Measurements from ENCODE around the gene ZBTB8B.
A peak's percentile ranks its signal among the peaks of the same experiment; 100 is the strongest.
"Not testable (repeated sequence)": the region's sequence is repeated elsewhere in the genome, so short reads cannot be mapped to it uniquely, and the experiment has no call there.

The ZBTB8B gene

DNA sequence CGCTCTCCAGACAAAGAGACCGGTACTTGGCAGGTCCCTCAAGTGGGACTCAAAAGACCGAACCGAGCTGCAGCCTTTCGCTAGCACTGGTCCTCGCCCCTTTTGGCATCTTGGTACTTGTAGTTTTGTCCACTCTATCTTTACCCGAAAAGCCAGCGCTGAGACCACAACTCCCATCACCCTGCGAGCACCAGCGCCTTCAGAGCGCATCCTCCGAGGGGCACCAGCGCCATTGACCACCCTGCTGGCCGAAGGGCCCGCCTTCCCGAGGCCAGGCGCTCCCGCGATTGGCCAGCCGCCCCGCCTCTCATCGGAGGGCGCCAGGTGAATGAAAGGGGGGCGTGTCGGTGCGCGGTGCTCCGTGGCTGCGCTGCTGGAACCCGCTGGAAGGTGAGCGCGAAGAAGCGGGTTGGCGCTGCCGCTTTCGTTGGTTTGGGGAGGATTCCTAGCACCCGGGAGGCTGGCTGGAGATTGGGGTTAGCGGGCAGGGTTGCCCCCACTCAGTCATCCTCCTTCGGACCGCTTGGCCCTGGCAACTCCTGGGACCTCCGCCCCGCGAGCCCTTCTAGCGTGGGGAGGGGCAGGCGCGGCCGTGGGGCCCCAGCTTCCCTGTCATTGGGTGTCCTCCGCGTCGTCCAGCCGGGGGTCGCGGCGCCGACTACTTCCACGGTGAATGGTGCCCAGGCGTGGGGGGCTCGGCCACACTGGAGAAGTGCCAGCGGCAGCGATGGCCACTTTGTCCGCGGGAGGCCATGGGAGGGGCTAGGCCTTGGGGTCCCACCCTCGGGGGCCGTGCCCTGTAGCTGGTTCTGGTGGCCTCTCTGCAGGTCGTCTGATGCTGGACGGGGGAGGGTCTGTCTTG is at the start of gene ZBTB8B:
ZBTB8B (plus strand) TSS at position 357 of the 862 bp plus-strand sequence. CDS start 5,553 bp downstream, outside the sequence.
- DNase-seq: peak; percentile 79 to 91

DNA sequence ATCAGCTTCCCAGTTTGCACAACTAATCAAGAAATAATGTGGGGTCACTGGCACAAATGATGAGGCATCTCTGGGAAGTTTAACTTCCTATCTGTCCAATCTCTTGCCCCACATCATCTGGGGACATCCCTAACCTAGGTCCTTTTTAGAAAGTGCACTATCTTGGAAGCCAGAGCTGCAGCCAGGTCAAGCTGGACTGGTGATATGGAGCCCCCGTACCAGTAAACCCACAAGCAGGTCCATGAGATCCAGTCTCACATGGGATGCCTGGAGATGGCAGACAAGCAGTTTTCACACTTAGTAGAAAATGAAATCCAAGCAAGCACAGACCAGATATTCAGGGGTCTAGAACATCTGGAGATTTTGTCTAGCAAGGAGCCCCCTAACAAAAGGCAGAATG is 43.1 kb upstream of the ZBTB8B start:
- DNase-seq: no peak

DNA sequence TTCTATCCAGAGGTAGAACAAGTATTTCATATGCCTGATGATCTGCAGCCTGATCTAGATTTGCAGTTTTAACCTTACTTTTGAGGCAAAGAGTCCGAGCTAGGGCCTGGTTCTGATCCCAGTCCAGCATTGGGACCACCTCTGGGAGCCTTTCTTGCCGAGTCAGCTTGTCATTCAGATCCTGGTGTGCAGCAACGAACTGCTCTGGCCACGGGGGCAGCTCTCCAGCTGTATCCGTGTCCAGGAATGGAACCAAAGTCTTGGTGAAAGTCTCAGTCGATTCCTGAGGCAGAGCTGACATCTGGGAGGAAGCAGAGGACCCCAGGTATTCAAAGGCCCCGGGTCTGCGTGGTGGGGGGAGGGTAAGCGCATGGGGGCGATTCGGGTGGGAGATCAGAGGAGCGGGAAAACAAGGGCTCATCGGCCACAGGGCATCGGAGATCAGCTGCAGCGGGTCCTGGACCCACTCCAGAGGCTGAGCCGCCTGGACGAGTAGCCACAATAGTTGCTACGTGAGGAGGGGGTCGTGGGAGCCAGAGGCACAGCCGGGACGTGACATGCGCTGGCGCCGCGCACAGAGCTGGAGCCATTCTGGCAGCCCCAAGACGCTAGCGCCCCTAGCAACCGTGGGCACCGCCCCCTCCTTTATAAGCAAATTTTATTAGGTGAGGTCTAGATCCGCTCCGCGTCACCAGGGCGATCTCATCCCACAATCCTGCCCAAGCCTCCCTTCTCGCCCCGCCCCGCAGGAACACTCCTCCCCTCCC is 38.2 kb upstream of the ZBTB8B start:
- no peak for DNase-seq

DNA sequence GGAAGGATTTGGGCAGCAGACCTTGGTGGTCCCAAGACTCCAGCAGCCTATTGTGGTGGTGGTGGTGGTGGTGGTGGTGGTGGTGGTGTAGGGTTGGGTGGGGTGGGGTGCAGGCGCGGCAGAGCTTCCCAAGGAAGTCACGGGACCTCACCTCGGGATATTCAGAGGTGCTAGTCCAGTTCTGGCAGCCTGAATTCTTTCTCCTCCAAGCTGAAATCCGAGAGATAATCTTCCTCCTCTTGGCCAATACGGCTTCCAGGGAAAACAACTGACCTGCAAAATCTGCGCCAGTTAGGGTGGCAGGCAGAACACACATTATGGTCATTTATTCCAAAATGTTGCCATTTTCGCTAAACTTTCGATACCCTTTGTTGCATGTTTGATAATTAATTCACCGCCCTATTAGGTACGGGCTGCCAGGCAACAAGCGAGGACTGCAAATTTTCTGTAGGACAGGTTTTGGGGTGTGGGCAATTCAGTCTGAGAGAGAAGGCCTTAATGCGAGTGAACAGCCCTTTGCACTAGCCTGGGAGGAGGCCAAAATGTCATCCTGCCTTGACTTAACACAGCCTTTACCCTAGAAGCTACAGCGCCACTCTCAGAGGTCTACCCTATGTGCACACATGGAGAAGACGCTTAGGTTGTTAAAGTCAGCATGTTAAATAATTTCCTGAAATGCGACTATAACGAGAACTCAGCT is 37.5 kb upstream of the ZBTB8B start:
- no peak for DNase-seq

DNA sequence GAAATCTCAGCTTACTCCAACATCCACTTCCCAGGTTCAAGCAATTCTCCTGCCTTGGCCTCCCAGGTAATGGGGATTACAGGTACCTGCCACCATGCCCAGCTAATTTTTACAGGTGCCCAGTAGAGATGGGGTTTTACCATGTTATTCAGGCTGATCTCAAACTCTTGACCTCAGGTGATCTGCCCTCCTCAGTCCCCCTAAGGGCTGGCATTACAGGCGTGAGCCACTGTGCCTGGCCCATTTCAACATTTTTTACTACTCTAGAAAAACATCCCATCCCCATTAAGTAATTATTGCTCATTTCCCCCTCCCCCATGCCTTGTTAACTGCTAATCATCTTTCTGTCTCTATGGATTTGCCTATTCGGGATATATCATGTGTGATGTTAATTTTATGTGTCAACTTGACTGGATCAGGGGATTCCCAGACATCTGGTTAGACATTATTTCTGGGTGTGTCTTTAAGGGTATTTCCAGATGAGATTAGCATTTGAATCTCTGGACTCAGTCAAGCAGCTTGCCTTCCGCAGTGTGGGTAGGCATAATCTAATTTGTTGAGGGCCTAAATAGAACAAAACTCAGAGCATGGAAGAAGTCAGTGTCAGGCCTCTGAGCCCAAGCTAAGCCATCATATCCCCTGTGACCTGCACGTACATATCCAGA is 33.0 kb upstream of the ZBTB8B start:
- DNase-seq: no peak

DNA sequence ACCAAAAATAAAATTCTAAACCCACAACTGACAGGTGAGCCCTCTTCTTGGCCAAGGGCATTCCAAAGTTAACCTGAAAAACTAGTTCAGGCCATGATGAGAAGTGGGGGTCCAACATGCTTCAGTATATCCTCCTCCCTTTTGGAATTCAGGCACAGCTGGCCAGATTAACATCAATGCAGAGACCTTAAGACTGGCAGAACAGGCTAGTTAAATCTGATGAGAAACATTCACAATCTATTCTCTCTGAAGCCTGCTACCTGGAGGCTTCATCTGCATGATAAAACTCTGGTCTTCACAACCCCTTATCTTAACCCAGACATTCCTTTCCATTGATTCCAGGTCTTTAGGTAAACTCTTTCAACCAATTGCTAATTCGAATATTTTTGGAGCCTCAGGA is 26.7 kb upstream of the ZBTB8B start:
- no peak for DNase-seq

DNA sequence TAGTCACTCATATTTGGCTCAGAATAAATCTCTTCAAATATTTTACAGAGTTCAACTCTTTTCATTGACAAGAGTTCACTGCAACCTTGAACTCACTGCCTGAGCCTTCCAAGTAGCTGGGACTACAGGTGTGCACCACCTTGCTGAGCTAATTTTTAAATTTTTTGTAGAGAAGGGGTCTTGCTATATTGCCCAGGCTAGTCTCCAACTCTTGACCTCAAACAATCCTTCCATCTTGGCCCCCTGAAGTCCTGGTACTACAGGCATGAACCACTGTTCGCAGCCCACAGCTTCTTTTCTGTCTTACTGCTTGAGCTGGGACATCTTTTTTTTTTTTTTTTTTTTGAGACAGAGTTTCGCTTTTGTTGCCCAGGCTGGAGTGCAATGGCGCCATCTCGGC is 26.1 kb upstream of the ZBTB8B start:
- not testable (repeated sequence) for DNase-seq

DNA sequence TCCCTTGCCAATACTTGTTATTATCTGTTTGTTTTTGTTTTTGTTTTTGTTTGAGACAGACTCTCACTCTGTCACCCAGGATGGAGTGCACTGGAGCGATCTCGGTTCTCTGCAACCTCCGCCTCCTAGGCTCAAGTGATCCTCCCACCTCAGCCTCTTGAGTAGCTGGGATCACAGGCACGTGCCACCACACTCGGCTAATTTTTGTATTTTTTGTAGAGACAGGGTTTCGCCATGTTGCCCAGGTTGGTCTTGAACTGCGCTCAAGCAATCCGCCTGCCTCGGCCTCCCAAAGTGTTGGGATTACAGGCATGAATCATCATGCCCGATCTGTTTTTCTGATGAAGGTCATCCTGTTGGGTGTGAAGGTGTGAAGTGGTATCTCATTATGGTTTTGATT is 23.4 kb upstream of the ZBTB8B start:
- not testable (repeated sequence) for DNase-seq

DNA sequence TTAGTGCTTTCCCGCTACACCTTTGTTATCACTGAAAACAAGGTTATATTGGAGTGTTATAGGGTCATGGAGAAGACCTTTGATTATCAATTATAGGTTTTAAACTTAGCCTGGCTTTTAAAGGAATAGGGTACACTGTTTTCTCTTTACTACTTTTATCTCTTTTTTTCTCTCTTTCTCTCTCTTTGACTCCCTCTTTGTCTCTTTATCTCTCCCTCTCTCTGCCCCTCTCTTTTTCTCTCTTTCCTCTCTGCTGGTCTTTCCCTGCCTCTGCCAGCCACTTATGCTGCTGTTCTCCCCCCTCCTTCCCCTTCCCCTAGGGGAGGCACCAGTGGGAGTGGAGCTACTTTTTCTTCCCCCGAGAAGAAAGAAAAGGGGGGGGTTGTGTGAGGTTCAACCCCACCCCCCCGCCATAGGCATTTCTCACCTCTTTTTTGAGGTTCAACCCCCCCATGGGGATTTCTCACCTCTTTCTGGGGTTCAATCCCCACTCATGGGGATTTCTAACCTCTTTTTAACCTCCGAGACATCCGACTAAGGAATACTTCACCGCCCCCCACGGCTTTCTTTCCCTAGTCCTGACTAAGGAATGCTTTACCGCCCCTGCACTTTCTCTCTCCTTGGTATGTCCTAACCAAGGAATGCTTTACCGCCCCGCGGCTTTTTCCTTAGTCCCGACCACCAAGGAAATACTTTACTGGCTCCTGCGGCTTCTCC is 17.2 kb upstream of the ZBTB8B start:
- DNase-seq: no peak

DNA sequence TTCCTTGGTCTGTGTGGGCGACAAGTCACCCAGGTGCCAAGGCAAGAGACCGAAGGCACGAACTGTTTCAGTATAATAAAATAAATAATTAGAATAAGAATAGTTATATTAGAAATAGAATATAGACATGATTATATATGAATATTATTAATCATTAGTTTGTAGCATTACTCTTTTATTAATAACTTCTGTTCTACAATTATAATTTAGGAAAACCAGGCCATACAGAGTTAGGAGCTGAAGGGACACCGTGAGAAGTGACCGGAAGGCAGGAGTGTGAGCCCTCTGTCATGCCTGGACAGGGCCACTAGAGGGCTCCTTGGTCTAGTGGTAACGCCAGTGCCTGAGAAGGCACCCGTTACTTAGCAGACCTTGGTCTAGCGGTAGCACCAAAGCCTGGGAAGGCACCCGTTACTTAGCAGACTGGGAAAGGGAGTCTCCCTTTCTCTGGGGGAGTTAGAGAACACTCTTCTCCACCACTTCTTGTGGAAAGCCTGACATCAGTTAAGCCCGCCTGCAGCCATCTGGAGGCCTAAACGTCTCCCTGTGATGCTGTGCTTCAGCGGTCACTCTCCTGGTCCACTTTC is 16.6 kb upstream of the ZBTB8B start:
- DNase-seq: peak; percentile 52 to 57

DNA sequence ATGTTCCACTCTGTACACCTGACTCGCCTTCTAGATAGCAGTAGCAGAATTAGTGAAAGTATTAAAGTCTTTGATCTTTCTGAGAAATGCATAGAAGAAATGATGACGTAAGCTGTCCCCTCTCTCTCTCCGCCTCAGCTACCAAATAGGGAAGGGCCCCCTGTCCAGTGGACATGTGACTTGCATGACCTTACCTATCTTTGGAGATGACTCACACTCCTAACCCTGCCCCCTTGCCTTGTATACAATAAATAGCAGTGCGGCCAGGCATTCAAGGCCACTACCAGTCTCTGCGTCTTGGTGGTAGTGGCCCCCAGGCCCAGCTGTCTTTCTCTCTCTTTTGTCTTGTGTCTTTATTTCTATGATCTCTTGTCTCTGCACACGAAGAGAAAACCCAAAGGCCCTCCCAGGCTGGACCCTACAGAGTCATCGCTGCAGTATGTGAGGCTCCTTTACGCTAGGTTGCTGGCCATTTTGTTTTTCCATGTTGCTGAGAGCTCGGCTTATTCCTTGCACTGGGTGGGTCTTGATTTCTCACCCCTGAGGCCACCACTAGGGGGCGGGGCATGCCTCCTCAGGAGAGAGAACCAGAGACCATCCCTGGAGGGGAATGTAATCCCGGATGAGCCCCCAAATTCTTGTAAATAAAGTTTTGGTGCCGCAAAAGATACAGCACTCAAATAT is 16.0 kb upstream of the ZBTB8B start:
- DNase-seq: no peak

DNA sequence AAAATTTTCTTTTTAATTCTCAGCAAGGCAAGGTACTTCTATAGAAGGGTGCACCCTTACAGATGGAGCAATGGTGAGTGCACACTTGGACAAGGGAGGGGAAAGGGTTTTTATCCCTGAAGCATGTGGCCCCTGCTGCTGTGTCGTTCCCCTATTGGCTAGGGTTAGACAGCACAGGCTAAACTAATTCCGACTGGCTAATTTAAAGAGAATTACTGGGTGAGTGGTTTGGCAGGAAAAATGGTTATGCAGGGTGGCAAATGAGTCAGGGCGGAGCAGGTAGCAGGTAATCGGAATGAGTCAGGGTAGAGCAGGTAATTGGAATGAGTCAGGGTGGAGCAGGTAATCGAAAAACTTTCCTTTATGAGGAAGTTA is 15.4 kb upstream of the ZBTB8B start:
- not testable (repeated sequence) for DNase-seq

DNA sequence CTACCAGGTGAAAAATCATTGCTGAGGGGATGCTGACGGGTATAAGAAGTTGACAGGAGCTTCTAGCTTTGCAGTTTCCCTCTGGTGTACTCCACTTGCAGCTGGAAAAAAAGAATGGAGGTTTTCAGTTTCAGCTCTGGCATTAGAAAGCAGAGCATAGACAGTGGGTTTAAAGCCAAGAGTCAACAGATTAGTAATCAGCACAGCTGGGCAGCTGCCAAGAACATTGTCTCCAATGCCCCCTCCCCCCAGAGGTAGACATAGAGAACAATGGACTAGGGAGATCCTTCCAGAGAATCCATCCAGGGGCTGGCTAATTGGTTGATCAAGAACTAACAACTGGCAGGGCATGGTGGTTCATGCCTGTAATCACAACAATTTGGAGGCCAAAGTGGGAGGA is 10.1 kb upstream of the ZBTB8B start:
- peak in 1 of 2 donors; percentile 16 for DNase-seq

DNA sequence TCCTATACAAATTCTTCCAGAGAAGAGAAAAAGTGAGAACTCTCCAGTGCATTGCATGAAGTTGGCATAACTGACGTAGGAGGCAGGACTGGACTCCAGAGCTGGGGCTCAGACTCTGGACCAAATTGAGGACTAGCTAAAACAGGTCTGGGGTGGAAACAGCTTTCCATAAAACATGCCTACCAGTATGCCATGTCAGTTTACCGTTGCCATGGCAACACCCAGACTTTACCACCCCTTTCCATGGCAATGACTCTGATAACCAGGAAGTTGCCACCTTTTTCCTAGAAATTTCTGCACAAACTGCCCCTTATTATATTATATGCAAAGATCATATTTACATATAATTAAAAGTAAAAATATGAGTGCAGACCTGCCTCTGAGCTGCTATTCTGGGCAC is 8.9 kb upstream of the ZBTB8B start:
- DNase-seq: no peak

DNA sequence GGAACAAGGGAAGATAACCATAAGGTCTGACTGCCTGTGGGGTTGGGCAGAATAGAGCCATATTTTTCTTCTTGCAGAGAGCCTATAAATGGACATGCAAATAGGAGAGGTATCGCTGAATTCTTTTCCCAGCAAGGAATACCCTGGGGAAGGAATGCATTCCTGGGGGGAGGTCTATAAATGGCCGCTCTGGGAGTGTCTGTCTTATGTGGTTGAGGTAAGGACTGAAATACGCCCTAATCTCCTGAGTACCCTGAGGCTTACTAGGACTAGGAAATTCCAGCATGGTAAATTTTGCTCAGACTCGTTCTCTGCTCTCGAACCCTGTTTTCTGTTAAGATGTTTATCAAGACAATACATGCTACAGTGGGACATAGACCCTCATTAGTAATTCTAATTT is 6.1 kb upstream of the ZBTB8B start:
- not testable (repeated sequence) for DNase-seq

DNA sequence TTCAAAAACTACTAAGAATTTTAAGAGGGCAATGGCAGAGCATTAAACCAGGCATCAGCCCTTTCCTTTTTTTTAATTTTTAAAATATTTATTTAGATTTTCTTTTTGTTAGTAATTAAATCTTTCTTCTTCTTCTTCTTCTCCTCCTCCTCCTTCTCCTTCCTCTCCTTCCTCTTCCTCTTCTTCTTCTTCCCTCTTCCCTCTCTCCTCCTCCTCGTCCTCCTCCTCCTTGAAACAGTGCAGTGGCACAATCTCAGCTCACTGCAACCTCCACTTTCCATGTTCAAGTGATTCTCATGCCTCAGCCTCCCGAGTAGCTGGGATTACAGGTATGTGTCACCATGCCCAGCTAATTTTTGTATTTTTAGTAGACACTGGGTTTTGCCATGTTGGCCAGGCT is 1.9 kb upstream of the ZBTB8B start:
- not testable (repeated sequence) for DNase-seq

DNA sequence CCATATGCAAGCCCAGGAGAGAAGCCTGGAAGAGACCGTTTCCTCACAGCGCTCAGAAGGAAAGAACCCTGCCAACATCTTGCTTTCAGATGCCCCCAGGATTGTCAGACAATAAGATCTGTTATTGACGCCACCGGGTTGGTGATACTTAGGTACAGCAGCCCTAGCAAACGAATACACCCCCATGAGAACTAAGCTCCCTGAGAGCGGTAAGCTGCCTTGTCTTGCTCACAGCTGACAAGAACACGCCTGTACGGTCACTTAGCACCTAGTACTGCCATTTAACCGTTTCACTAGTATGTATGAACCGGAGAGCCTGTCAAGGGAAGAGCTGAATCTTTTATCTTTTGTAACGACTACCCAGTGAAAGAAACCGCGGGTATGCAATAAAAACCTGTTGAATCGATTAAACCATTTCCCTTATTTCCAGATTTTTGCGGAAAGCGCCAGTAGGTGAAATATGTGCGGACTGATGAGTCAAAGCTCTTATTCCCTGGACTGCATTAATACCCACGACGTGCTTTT is 619 bp upstream of the ZBTB8B start:
- no peak for DNase-seq

DNA sequence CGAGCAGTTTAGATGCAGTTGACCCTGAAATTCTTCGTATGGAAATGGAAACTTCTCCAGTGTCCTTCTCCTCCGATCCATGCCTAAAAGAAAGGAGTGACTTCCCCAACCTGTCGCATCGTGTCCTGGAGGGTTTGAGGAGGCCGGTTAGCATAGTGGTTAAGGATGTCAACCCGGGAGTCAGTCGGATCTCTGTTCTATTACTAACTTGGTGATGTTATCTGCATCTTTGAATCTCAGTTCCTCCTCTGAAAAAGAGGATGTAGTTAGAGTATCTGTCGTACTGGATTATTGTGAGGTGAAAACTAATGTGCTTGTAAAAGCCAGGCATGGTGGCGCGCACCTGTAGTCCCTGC is 684 bp downstream of the ZBTB8B start:
- no peak for DNase-seq

DNA sequence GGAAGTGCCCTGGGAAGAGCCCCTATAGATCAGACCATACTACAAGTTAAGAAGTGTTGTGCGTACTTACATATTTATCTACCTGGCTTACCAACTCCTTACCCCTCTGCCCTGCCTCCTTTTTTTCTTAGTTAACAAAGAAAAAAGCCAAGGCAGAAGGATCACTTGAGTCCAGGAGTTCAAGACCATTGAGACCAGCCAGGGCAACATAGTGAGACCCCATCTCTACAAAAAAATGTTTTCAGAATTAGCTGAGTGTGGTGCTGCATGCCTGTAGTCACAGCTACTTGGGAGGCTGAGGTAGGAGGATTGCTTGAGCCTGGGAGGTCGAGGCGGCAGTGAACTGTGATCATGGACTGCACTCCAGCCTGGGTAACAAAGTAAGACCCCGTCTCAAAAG is 1.9 kb downstream of the ZBTB8B start:
- DNase-seq: no peak

DNA sequence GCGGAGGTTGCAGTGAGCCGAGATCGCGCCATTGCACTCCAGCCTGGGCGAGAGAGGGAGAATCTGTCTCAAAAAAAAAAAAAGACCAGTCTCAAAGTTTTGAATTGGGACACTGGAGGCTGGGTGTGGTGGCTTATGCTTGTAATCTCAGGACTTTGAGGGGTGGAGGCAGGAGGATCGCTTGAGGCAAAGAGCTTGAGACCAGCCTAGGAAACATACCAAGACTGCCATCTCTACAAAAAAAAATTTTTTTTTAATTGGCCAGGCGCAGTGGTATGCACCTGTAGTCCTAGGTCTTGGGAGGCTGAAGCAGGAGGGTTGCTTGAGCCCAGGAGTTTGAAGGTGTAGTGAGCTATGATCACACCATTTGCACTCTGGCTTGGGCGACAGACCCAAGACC is 3.9 kb downstream of the ZBTB8B start:
- no peak for DNase-seq

DNA sequence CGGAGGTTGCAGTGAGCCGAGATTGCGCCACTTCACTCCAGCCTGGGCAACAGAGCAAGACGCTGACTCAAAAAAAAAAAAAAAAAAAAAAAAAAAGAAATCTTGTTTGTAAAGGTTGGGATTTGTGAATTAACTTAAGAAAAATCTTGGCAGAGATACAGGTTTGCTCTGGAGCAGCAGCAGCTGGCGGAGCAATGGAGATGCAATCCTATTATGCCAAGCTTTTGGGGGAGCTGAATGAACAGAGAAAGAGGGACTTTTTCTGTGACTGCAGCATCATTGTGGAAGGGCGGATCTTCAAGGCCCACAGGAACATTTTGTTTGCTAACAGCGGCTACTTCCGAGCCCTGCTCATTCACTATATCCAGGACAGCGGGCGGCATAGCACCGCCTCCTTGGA is 5.6 kb downstream of the ZBTB8B start:
- DNase-seq: no peak
